Activated gamma-delta T cell treated with anti-CD3 and anti-CD28 coated beads, Interleukin-2, amount 50 U/mL, for 16 hours (primary cell): ENCODE measurements around the gene C16orf96.

Experiments
- DNase-seq: peaks from one replicate; pipeline ENCODE4 v3.0.0-alpha.2; 2020; ENCODE audit warnings: low read depth

Gene C16orf96

DNA sequence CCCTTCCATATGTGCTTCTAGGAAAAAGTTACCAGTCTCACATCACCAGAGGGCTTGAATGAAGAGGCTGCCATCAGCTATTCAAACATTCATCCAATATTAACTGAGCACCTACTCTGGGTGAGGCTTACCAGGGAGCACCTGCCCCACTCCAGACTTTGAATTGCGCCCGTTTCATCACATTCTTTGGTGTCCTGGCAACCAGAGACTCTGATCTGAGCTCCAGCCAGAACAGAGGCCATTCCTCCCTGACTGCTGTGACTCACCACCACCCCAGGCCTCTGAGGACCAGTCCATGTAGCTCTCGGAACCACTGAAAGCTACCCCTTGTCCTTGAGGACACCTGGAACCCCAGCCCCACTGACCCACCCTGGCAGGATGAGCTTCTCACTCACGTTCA, at the start of gene C16orf96:
C16orf96 (plus strand) TSS at position 229 of the 400 bp plus-strand sequence; CDS start at position 379, 150 bp downstream.
- no peak for DNase-seq

DNA sequence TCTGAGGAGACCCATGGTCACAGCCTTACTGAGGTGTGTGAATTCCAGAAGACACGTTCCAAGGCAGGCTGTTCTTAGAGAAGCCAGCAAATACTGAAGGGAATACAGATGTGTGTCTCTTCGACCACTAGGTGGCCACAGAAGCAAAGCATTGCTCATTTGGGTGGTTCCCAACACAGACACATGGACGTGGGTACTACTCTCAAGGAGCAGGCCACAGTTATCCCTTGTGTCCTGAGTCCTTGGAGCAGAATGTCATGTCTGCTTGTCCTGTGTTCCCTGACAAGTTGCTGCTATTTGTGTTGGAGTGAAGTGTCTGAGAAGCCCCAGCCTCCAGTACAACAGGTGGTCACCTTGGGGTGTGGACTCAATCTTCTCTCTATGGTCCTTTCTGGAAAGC, 49.7 kb upstream of the C16orf96 start:
- DNase-seq = peak; percentile 25

DNA sequence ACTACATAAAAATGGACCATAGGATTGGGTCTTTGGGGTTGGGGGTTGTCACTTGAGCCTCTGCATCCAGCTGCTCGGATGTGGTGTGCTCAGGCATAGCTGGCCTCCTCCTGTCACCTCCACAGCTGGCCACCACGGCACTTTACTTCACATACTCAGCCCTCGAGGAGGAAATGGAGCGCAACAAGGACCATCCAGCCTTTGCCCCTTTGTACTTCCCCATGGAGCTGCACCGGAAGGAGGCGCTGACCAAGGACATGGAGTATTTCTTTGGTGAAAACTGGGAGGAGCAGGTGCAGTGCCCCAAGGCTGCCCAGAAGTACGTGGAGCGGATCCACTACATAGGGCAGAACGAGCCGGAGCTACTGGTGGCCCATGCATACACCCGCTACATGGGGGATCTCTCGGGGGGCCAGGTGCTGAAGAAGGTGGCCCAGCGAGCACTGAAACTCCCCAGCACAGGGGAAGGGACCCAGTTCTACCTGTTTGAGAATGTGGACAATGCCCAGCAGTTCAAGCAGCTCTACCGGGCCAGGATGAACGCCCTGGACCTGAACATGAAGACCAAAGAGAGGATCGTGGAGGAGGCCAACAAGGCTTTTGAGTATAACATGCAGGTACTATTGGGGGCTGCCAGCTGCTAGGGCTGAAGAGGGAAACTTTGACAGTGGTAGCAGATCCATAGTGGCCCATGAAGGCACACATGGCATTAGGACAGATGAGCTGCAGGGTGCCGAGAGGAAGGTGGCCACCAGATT, 48.4 kb upstream of the C16orf96 start:
- no peak for DNase-seq

DNA sequence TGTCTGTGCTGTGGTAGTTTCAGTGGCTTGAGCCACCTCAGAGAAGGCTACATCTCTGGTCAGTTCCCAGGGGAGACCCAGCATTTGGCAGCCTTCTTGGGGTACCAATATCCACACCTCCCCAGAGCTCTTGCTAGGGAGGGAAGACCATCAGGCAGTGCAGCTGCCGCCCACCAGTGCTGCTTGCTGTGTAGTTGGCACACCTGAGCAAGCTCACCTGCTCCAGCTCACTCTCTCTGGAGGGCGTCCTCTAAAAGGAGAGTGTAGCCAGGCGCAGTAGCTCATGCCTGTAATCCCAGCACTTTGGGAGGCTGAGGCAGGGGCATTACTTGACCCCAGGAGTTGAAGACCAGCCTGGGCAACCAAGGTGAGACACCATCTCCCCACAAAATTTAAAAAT, 47.3 kb upstream of the C16orf96 start:
- DNase-seq = no peak

DNA sequence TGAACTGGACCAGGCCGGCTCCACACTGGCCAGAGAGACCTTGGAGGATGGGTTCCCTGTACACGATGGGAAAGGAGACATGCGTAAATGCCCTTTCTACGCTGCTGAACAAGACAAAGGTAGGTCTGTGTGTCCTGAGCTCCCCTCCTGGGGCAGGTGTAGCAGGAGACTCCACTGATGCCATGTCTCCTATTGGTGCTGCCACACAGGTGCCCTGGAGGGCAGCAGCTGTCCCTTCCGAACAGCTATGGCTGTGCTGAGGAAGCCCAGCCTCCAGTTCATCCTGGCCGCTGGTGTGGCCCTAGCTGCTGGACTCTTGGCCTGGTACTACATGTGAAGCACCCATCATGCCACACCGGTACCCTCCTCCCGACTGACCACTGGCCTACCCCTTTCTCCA, 46.7 kb upstream of the C16orf96 start:
- no peak for DNase-seq

DNA sequence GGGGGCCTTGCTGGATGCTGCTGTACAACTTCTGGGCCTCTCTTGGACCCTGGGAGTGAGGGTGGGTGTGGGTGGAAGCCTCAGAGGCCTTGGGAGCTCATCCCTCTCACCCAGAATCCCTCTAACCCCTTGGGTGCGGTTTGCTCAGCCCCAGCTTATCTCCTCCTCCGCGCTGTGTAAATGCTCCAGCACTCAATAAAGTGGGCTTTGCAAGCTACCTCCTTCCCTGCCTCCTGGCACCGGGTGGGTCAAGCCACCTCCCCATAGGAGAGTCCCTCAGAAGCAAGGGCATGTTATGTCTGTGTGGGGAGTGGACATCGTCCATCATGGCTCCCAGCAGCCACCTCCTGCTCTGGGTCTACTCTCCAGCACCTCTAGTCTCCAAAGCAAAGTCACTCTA, 46.0 kb upstream of the C16orf96 start:
- no peak for DNase-seq

DNA sequence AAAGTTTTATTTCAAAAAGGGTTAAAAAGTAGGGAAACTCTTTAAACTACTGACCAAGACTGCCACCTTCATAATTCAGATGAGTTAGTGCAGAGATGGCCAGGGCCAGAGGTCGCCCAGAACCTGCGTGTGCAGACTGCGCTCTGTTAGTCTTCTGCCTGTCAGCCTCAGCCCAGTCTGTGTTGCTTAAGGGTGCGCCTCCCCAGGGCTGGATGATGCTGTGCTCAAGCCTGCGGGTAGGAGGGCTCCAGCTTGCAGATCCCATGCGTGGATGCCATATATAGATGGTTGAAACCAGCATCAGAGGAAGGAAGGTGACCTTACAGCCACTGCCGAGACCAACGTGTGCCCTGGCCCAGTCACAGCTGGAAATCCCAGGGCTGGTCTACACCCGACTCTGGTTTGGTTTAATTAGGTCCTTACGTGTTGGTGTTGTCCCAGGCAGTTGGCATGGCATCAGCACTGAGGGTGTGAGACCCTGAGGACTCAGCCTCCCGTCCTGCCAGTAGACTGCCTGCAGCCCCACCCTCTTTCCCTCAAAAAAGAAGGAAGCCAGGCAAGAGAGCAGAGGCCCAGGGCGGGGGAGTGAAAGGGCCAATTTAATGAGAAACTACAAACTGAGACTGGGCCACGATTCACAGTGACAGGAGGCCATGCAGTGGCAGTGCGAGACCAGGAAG, 45.3 kb upstream of the C16orf96 start:
- DNase-seq = no peak

DNA sequence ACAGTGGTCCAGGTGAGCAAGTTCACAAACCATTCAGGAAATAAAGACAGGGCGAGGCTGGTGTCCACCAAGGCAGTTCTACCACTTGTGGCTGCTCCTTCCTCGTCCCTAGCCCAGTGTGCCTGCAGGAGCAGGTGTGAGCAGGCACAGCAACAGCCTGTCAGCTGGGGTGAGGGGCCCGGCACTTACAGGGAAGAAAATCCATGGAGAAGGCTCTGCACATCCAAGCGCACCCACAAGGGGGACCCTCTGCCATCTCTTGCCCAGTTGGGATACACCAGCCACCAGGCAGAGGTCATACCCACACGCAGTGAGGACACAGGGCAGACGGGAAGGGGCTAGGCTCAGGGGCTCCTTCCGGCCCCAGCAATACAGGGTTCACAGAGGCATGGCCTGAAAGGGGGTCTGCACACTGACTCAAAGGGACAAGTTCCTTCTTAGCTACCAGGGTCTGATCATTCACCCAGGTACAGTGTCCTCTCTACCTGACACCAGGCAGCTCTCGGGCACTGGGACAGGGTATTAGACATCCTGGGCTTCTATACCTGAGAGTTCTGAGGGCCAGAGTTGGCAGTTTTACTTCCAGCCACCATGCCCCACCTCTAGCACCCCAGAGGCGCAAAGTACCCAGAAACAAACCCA, 44.6 kb upstream of the C16orf96 start:
- DNase-seq = no peak

DNA sequence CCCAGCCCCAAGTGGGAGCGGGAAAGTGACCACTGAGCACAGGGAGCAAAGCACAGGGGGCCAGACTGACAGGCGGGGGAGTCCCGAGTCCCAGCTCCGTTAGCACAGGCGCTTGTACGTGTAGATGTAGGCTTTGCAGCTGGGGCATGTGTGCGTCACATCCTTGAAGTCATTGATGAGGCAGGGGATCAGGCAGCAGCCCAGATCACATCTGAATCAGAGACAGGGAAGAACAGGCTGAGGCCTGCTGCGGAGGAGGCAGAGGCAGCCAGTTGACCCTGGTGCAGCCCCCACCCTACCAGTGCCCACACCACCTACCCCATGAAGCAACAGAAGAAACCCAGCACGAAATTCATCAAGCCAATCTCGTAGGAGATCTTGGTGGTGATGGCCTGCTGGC, 43.7 kb upstream of the C16orf96 start:
- DNase-seq = no peak

DNA sequence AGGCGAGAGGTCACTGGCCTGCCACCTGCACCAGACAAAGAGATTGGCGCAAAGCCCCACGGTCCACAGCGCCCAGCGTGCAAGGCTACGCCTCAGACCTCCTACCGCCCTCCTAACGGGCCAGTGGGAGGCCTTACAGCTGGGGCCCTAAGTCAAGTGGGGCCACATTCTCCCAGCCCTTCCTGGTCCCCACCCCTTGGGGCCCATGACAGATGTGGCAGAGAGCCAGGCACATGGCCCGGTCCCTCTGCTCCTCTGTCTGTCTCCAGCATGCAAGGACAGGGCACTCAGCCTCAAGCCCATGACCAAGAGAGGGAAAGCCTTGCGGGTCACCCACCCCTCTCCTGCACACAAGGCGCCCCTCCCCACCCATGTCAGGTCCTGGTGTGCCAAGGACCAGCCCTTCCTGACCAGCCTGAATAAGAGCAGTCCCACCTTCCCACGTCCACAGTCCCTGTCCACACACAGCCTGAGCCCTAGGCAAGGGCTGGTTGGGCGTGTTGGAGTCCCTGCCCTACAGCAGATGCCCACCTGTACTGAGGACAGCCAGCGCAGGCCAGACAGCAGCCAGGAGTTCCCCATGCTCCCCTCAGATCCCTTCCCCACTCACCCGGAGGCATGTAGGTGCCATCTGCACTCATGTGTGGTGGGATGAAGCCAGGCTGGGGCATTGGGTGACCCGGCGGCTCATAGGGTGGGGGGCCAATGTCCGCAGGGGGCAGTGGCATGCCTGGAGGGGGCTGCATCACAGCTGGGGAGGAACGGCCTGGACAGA, 42.9 kb upstream of the C16orf96 start:
- no peak for DNase-seq

DNA sequence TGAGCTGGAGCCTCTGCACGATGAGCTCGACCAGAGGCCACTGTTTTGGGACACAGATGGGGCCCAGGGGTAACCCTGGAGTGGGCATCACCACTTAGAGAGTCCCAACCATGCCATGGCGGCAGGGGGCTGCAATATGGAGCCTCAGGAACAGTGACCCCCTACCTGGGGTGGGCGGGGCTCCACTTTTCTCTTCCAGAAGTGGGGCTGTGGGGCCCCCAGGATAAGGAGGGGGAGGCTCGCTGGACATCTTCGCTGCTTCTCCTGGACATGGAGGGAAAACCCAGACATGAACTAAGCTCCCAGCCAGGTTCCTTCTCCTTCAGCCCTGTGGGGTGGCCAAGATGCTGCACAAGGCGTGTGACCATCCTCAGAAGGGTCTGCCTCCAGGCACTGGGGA, 42.3 kb upstream of the C16orf96 start:
- no peak for DNase-seq

DNA sequence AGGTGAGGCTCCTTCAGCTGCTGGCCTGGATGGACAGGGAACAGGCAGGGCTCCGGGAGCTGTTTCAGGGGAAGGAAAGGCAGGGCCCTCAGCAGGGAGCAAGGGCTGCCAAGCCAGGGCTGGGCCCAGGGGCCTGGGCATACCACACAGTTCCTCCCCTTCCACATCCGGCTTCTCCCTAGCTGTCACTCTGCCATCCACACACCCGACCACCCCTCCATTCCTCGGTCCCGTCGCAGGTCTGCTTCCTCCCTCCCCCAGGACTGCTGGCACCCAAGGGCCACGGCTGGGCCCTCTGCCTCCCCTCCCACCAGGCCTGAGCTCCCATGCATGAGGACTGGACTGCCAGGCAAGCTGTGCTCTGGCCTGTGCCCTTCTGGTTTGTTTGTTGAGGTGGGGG, 41.5 kb upstream of the C16orf96 start:
- no peak for DNase-seq

DNA sequence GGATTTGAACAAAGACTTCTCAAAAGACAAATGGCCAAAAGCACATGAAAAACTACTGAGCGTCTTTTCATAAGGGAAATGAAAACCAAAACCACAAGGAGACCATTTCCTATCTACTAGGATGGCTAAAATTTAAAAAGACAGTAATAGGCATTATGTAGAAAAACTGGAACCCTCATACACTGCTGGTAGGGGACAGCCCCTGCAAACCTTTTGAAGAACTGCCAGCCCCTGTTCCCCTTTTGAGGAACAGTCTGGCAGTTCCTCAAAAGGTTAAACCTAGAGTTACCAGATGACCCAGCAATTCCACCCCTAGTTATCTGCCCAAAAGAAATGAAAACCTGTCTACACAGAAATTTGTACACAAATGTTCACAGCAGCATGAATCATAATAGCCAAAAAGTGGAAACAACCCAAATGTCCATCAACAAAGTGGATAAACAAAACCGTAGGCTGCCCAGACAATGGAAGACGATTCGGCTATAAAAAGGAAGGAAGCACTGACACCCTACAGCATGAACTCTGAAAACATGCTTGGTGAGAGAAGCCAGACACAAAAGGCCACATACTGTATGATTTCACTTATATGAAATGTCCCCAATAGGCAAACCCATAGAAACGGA, 40.4 kb upstream of the C16orf96 start:
- no peak for DNase-seq

DNA sequence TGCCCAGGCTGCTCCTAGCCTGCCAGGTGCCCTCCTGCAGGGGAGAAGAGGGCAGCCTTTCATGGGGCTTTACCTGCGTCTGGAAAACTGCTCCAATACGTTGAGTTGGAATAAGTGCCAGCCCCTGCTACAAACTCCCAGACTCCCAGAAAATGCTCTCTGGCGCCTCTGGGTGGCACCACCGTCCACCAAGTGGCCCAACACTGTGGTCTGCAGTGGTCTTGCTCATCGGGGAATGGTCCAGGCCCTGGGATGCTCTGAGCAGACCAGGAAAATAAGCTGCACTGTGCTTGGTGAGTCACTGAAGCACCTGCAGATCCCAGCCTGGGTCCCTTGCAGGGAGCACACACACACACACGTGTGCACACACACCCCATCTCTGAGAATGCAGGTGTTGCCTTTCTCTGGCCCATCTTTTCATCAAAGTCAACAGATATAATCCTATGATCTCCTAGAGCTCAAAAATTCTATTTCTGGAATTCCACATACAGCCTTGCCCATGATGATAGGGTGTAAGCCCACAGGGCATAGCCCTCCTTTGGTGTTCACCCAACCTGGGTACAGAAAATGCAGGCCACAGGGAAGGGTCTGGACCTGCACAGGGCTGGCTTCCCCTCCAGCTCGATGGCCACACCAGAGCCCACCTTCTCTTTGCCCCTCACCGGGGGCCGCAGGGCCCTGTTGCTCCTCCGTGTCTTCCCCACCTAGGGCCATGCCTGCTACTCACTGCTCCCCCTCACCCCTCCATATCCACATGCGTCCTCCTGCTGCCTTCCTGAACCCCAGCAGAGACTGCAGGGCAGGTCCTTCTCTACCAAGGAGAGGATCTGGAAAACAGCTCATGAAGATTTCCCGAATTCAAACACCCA, 38.1 kb upstream of the C16orf96 start:
- DNase-seq = no peak

DNA sequence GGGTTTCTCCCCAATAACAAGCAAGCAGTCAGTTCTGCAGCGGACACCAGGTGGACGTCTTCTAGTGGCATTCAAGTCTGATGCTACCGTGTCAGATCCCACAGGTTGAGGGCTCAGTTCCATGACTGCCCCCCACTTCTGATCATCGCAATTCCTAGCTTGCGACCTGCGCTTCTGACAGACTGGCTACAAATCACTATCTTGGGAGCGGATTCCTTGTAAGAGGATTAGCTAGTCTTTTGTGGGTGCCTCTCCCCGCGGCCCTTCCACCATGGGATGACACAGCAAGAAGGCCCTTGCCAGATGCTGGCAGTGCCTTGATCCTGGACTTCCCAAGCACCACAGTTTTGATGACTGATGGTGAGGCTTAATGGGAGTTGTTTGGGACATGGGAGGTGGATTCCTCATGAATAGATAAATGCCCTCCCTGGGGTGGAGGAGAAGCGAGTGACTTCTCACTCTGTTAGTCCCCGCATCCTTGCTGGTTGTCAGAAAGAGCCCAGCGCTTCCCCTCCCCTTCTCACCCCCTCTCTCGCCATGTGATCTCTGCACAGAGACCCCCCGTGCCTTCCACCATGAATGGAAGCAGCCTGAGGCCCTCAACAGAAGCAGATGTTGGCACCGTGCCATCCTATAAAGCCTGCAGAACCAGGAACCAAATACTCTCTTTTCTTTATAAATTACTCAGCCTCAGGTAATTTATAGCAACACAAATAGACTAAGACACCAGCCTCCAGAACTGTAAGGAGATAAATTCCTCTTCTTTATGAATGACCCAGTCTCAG, 36.7 kb upstream of the C16orf96 start:
- DNase-seq = no peak

DNA sequence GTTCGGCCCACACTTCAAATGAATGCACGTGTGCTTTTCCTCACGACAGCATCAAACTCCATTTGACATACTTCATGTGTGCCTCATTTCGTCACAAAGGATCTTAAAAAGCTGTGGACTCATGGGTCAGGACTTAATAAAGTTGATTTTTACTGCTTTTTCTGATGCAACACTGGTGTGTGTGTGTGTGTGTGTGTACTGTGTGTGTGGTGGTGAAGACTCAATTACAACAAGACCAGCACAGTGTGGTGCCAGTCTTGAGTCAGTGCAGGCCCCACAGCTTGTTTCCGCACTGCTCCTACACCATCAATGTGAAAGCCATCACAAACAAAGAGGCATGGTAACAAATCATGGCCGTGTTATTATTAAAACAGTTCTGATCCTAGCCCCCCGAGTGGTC, 35.2 kb upstream of the C16orf96 start:
- no peak for DNase-seq

DNA sequence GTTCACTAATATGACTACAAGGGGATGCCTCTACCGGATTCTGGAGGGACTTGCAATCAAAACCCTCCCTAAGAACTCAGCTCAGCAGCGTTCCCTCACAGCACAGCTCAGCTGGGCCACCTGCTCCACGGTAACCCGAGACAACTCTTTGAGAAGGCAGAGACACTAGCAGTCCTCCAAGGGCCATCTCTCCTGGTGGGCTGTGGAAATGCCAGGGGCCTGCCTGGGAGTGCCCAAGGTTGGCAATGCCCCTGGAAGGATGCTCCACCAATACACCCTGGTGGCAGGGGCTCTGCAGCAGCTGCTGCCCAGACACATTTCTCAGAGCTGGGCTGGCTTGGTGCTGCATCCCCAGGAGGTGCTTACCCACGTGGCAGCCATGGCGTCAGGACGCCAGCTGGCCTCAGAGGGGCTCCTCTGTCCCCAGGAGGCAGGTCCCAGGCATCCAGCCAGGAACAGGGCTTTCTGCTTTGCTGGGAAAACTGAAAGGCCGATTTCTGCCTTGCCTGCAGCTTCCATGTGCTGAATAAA, 34.0 kb upstream of the C16orf96 start:
- no peak for DNase-seq

DNA sequence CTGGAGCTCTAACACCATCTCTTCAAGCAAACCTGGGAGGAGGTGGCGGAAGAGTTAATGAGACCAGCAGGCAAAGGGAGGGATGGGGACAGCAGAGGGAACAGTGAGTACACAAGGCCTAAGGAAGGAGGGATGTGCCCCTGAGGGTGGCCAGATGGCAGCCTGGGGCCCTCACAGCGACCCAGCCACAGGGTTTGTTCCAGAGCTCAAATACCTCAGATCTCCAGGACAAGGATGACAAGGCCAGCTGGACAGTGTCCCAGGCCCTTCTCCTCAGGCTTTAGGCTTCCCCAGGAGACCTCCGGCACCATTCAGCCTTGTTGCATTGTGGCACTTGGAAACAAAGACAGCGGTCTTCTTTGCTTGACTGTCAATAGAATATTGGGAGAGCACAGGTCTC, 32.5 kb upstream of the C16orf96 start:
- DNase-seq = no peak

DNA sequence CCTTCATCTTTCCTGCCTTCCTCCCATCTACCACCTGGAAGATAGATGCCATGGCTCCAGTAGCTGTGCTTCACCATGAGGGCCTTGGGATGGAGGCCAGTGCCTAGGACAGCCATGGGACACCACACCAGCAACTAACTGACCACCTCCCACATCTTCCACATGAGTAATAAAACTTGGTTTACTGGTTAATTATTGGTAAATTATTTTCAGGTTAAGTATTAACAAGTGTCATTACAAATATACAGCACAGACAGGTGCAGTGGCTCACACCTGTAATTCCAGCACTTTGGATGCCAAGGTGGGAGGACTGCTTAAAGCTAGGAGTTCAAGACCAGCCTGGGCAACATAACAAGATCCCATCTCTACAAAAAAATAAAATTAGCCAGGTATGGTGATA, 31.6 kb upstream of the C16orf96 start:
- DNase-seq = no peak

DNA sequence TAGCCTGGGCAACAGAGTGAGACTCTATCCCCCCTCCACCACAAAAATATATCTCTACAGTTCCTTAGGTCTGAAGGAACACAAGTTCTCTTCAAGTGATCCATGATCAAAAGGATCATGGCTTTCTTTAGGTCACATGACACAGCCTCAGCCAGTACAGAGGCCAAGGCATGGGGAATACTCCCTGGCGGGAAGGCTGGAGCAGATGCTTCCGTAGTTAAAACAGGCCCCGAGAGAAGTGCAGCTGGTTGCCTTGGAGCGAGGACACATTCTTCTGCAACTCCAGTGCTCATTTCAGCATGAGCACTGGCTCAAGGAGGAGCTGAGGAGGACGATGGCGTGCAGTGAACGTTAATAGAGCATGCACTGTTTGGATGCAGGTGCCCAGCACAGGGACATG, 31.1 kb upstream of the C16orf96 start:
- no peak for DNase-seq
